AG09319 (cell line): ENCODE data around the gene TGFBRAP1.
"Not testable (repeated sequence)": the region's sequence is repeated elsewhere in the genome, so short reads cannot be mapped to it uniquely, and the experiment has no call there.

ENCODE experiments used
- DNase-seq: peaks from one replicate; pipeline ENCODE4 v3.0.0-alpha.2; 2010; ENCODE audit warnings: low read depth; ENCODE audit errors: extremely low read depth
- CTCF ChIP-seq: IDR thresholded peaks from 2 replicates; pipeline ENCODE4 v1.5.1; 2011; ENCODE audit warnings: low read depth, mild to moderate bottlenecking, inconsistent platforms, low read length, moderate library complexity

Gene TGFBRAP1

GRCh38 chr2:105257981-105258380 lies 71.6 kb downstream of the TGFBRAP1 start:
- TF ChIP-seq CTCF: no peak
- DNase-seq: no peak

GRCh38 chr2:105256431-105257047 lies 73.0 kb downstream of the TGFBRAP1 start:
- no peak for TF ChIP-seq CTCF
- no peak for DNase-seq

- DNase-seq: no peak
- no peak for TF ChIP-seq CTCF
Observed at GRCh38 chr2:105255979-105256378, 73.6 kb downstream of the TGFBRAP1 start.

GRCh38 chr2:105254531-105255210 lies 74.9 kb downstream of the TGFBRAP1 start:
- DNase-seq: no peak

GRCh38 chr2:105252271-105252670 lies 77.3 kb downstream of the TGFBRAP1 start:
- no peak for TF ChIP-seq CTCF
- no peak for DNase-seq

More at GRCh38 chr2:105254531-105255210, 74.9 kb downstream of the TGFBRAP1 start:
- TF ChIP-seq CTCF: no peak

GRCh38 chr2:105251016-105251648 lies 78.4 kb downstream of the TGFBRAP1 start:
- not testable (repeated sequence) for DNase-seq

GRCh38 chr2:105249891-105250290 lies 79.6 kb downstream of the TGFBRAP1 start:
- TF ChIP-seq CTCF: no peak
- no peak for DNase-seq
